ENCODE data around the gene SLC16A10.

Gene SLC16A10

GRCh38 chr6:111087106-111087835, at the start of gene SLC16A10:
Gene SLC16A10 (plus strand): TSS chr6:111087503. CDS start chr6:111087753, 250 bp downstream.
- in situ Hi-C loops (cut with MboI; ENCODE audit: low sequenced_read_pairs): no loop called here

- in situ Hi-C loops (cut with MboI; ENCODE audit: low sequenced_read_pairs): loop anchor here (25.0 kb wide), 1 partner anchor 999 kb away; no protein-coding TSS in a partner anchor
Measured at GRCh38 chr6:111038534-111039252, 48.6 kb upstream of the SLC16A10 start.

GRCh38 chr6:111041917-111042316, 45.4 kb upstream of the SLC16A10 start:
- in situ Hi-C loops (cut with MboI; ENCODE audit: low sequenced_read_pairs): loop anchor here (25.0 kb wide), 1 partner anchor 995 kb away; no protein-coding TSS in a partner anchor

GRCh38 chr6:111047244-111047643, 40.1 kb upstream of the SLC16A10 start:
- in situ Hi-C loops (cut with MboI; ENCODE audit: low sequenced_read_pairs): loop anchor here (25.0 kb wide), 1 partner anchor 990 kb away; no protein-coding TSS in a partner anchor

GRCh38 chr6:111050261-111051023, 36.9 kb upstream of the SLC16A10 start:
- in situ Hi-C loops (cut with MboI; ENCODE audit: low sequenced_read_pairs): loop anchor here (25.0 kb wide), 1 partner anchor 587 kb away; no protein-coding TSS in a partner anchor

- in situ Hi-C loops (cut with MboI; ENCODE audit: low sequenced_read_pairs): loop anchor here (25.0 kb wide), 1 partner anchor 585 kb away; no protein-coding TSS in a partner anchor
Measured at GRCh38 chr6:111052171-111052570, 35.1 kb upstream of the SLC16A10 start.

GRCh38 chr6:111057074-111057752, 30.1 kb upstream of the SLC16A10 start:
- in situ Hi-C loops (cut with MboI; ENCODE audit: low sequenced_read_pairs): loop anchor here (25.0 kb wide), 1 partner anchor 580 kb away; no protein-coding TSS in a partner anchor

- in situ Hi-C loops (cut with MboI; ENCODE audit: low sequenced_read_pairs): loop anchor here (25.0 kb wide), 1 partner anchor 576 kb away; no protein-coding TSS in a partner anchor
Measured at GRCh38 chr6:111061508-111061907, 25.8 kb upstream of the SLC16A10 start.

- in situ Hi-C loops (cut with MboI; ENCODE audit: low sequenced_read_pairs): loop anchor here (25.0 kb wide), 1 partner anchor 575 kb away; no protein-coding TSS in a partner anchor
Measured at GRCh38 chr6:111061985-111062384, 25.3 kb upstream of the SLC16A10 start.

- in situ Hi-C loops (cut with MboI; ENCODE audit: low sequenced_read_pairs): loop anchor here (25.0 kb wide), 1 partner anchor 574 kb away; no protein-coding TSS in a partner anchor
Measured at GRCh38 chr6:111062860-111063259, 24.4 kb upstream of the SLC16A10 start.

- in situ Hi-C loops (cut with MboI; ENCODE audit: low sequenced_read_pairs): loop anchor here (25.0 kb wide), 1 partner anchor 569 kb away; no protein-coding TSS in a partner anchor
Measured at GRCh38 chr6:111068109-111068865, 19.0 kb upstream of the SLC16A10 start.

GRCh38 chr6:111068866-111069234, 18.5 kb upstream of the SLC16A10 start:
- in situ Hi-C loops (cut with MboI; ENCODE audit: low sequenced_read_pairs): loop anchor here (25.0 kb wide), 1 partner anchor 568 kb away; no protein-coding TSS in a partner anchor

GRCh38 chr6:111069382-111070104, 17.8 kb upstream of the SLC16A10 start:
- in situ Hi-C loops (cut with MboI; ENCODE audit: low sequenced_read_pairs): loop anchor here (25.0 kb wide), 1 partner anchor 568 kb away; no protein-coding TSS in a partner anchor

GRCh38 chr6:111070105-111071005, 16.9 kb upstream of the SLC16A10 start:
- in situ Hi-C loops (cut with MboI; ENCODE audit: low sequenced_read_pairs): loop anchor here (25.0 kb wide), 1 partner anchor 567 kb away; no protein-coding TSS in a partner anchor

- in situ Hi-C loops (cut with MboI; ENCODE audit: low sequenced_read_pairs): loop anchor here (25.0 kb wide), 1 partner anchor 564 kb away; no protein-coding TSS in a partner anchor
Measured at GRCh38 chr6:111072801-111073360, 14.4 kb upstream of the SLC16A10 start.

GRCh38 chr6:111074311-111074710, 13.0 kb upstream of the SLC16A10 start:
- in situ Hi-C loops (cut with MboI; ENCODE audit: low sequenced_read_pairs): loop anchor here (25.0 kb wide), 1 partner anchor 563 kb away; no protein-coding TSS in a partner anchor

All from HL-60/S4 (cell line).